NCI-H82 (cell line): ENCODE results near the gene ZFPM1.

Source experiments
- DNase-seq: peaks from one replicate; lab custom pipeline; 2025; lab: John Stamatoyannopoulos, UW

Gene ZFPM1

GRCh38 chr16:88451586-88452481, 1.2 kb upstream of the ZFPM1 start:
- no peak for DNase-seq

GRCh38 chr16:88452482-88453216, 431 bp upstream of the ZFPM1 start:
- peak; percentile 92 for DNase-seq

GRCh38 chr16:88453611-88454522, 787 bp downstream of the ZFPM1 start:
- DNase-seq: no peak

GRCh38 chr16:88454523-88454947, 1.5 kb downstream of the ZFPM1 start:
- no peak for DNase-seq

GRCh38 chr16:88455610-88456355, 2.7 kb downstream of the ZFPM1 start:
- DNase-seq: no peak

GRCh38 chr16:88456356-88457292, 3.5 kb downstream of the ZFPM1 start:
- DNase-seq: no peak

- no peak for DNase-seq
These were observed 5.1 kb downstream of the ZFPM1 start for GRCh38 chr16:88458039-88458772.

- DNase-seq: no peak
These were observed 5.7 kb downstream of the ZFPM1 start for GRCh38 chr16:88458773-88459235.

GRCh38 chr16:88459366-88460073, 6.4 kb downstream of the ZFPM1 start:
- DNase-seq: no peak

- no peak for DNase-seq
These were observed 7.6 kb downstream of the ZFPM1 start for GRCh38 chr16:88460496-88461330.

- no peak for DNase-seq
These were observed 8.5 kb downstream of the ZFPM1 start for GRCh38 chr16:88461331-88462269.

- no peak for DNase-seq
These were observed 9.3 kb downstream of the ZFPM1 start for GRCh38 chr16:88462396-88462795.

GRCh38 chr16:88463411-88463810, 10.3 kb downstream of the ZFPM1 start:
- DNase-seq: no peak

GRCh38 chr16:88464447-88465318, 11.6 kb downstream of the ZFPM1 start:
- DNase-seq: no peak

- peak; percentile 83 for DNase-seq
These were observed 12.4 kb downstream of the ZFPM1 start for GRCh38 chr16:88465387-88465983.
